ENCODE results near the gene ZBTB46. TPM values are rescaled to one million over a fixed set of nuclear protein-coding genes. Genes with fewer than 3 reads are reported as not detected.

Gene ZBTB46
- total and polyA plus RNA-seq, 7 donors: 0.23 to 5.3 (median 3.6) TPM

DNA sequence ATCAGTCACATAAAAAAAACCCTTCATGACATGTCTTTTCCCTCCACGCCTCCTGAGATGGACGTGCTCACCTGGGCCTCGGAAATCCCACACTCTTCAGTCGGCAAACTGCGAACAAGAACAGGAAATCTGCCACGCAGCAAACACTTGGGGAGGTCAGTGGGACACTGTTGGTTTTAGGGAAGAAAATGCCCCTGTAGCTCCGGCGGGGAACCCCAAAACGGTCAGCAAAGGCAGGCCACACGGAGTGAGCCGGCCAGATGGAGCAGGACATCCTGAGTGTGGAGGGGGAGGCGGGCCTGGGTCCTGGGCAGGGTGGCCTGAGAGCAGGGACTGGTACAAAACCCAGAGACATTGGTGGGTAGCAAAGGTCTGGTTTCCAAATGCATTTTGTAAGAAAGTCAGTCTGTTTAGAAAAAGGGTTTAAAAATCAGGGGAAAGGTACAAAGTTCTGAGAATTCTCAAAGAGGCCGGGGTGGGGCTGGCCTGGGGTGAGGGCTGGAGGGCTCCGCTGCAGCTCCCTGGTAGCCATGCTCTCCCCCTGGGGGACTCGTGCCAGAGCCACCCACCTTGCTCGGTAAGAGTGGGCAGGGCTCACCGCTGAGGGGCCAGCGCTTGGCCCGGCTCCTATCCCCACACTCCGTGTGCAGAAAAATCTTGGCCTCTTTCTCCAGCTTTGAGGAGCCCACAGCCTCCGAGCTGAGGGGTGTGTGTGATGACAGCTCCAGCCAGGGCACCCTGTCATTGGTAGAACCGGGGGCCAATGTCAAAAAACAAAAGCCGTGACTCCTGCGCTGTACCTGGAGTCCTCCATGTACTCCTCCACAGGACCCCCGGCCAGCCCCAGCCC, 86.3 kb downstream of the ZBTB46 start:
- Histone ChIP-seq H3K36me3 (peaks cover 11 to 20% (median 15%) of the 10 kb centered on the region in 4 donors), H3K4me1 (peaks cover 0 to 19% (median 17%) of the 10 kb centered on the region in 4 donors), H3K27me3 (no peaks in the 10 kb centered on the region), H3K27ac (no peak overlapping the region), H3K4me3 (no peak overlapping the region), H3K9me3 (no peaks in the 10 kb centered on the region)
- no peak for DNase-seq
- intact Hi-C loops (cut with DNase I): loop anchor here (5.0 kb wide), 1 partner anchor 527 kb away; the partner anchor contains the start of gene YTHDF1
- TF ChIP-seq EP300 (IDR thresholded peaks at IDR 0.05) (no peak), POLR2A (IDR thresholded peaks at IDR 0.05) (no peak), POLR2AphosphoS5 (IDR thresholded peaks at IDR 0.05) (peak in 1 of 4 donors; percentile 15)
- TF ChIP-seq, protein P1, sequence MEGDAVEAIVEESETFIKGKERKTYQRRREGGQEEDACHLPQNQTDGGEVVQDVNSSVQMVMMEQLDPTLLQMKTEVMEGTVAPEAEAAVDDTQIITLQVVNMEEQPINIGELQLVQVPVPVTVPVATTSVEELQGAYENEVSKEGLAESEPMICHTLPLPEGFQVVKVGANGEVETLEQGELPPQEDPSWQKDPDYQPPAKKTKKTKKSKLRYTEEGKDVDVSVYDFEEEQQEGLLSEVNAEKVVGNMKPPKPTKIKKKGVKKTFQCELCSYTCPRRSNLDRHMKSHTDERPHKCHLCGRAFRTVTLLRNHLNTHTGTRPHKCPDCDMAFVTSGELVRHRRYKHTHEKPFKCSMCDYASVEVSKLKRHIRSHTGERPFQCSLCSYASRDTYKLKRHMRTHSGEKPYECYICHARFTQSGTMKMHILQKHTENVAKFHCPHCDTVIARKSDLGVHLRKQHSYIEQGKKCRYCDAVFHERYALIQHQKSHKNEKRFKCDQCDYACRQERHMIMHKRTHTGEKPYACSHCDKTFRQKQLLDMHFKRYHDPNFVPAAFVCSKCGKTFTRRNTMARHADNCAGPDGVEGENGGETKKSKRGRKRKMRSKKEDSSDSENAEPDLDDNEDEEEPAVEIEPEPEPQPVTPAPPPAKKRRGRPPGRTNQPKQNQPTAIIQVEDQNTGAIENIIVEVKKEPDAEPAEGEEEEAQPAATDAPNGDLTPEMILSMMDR (IDR thresholded peaks at IDR 0.05): no peak
- WGBS, 2 donors: 71 to 84% methylated on average over 25 of the region's 25 CpGs

DNA sequence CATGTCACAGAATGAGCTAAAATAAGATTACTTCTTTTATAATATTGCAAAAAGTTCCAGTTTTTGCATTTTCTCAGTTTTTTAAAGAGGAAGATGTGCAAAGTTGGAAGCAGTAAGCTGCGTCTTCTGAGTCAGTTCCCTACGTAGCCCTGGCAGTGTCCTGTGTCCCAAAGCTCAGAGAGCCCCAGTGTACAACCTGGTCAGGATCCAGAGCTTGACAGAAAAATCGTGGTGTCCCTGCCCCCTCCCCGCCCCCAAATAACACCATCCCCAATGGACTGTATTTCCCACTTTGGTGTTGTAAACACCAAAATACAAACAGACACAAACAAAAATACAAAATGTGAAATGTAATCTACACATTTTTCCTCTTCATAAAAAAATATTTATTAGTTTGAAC, 86.9 kb downstream of the ZBTB46 start:
- Histone ChIP-seq H3K27me3 (no peaks in the 10 kb centered on the region), H3K27ac (no peak overlapping the region), H3K36me3 (peaks cover 11 to 20% (median 15%) of the 10 kb centered on the region in 4 donors), H3K9me3 (no peaks in the 10 kb centered on the region), H3K4me3 (no peak overlapping the region), H3K4me1 (peaks cover 0 to 21% (median 17%) of the 10 kb centered on the region in 4 donors)
- no peak for DNase-seq
- TF ChIP-seq EP300 (IDR thresholded peaks at IDR 0.05) (no peak), POLR2A (IDR thresholded peaks at IDR 0.05) (no peak), POLR2AphosphoS5 (IDR thresholded peaks at IDR 0.05) (no peak)
- TF ChIP-seq, protein P1 (IDR thresholded peaks at IDR 0.05): no peak
- intact Hi-C loops (cut with DNase I): loop anchor here (5.0 kb wide), 1 partner anchor 527 kb away; the partner anchor contains the start of gene YTHDF1
- 69 to 76% methylated on average over 4 of the region's 4 CpGs for WGBS, 2 donors

DNA sequence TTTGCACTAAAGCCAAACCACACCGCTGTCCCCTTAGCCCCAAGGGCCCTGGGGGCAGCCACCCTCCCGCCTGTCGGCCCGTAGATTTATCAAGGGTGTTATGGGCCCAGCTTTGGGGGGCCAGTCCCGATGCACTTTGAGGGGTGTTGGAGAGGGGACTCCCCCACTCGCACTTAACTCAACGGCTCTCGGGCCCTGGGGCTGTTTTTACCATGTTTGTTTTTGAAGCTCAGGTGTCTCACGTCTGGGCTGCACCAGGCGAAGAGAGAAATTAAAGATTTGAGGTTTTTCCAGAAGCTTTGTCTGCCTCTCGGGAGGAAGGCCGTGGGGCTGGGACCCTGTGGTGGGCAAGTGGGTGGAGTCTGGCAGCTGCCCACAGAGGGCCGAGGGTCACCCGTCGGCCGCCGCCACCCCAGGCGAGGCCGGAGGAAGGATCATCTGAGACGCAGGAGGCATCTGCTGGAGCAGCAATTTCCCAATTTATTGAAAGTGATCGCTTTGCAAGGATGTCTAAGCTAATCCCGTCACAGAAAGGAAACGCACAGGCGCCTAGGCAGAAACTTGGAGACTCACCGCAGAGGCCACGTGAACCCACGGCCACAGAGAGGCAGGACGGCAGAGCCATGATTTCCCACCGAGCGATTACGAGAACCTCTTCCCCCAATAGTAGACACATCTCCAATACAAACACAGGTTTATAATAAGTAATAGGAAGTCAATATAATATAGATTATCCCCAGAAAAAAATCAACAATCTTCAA, 87.7 kb downstream of the ZBTB46 start:
- intact Hi-C loops (cut with DNase I): loop anchor here (5.0 kb wide), 1 partner anchor 526 kb away; the partner anchor contains the start of gene YTHDF1
- peaks cover 0 to 28% (median 25%) of the 10 kb centered on the region in 4 donors for H3K4me1 ChIP-seq
- 89 to 90% methylated on average over 31 of the region's 31 CpGs for WGBS, 2 donors
- no peaks in the 10 kb centered on the region for H3K9me3 ChIP-seq
- DNase-seq: peak; percentile 66
- no peak overlapping the region for H3K27ac ChIP-seq
- no peak overlapping the region for H3K4me3 ChIP-seq
- no peaks in the 10 kb centered on the region for H3K27me3 ChIP-seq
- peaks cover 11 to 20% (median 15%) of the 10 kb centered on the region in 4 donors for H3K36me3 ChIP-seq
- TF ChIP-seq, protein P1 (IDR thresholded peaks at IDR 0.05): no peak
- TF ChIP-seq EP300 (IDR thresholded peaks at IDR 0.05) (no peak), POLR2A (IDR thresholded peaks at IDR 0.05) (no peak), POLR2AphosphoS5 (IDR thresholded peaks at IDR 0.05) (no peak)

DNA sequence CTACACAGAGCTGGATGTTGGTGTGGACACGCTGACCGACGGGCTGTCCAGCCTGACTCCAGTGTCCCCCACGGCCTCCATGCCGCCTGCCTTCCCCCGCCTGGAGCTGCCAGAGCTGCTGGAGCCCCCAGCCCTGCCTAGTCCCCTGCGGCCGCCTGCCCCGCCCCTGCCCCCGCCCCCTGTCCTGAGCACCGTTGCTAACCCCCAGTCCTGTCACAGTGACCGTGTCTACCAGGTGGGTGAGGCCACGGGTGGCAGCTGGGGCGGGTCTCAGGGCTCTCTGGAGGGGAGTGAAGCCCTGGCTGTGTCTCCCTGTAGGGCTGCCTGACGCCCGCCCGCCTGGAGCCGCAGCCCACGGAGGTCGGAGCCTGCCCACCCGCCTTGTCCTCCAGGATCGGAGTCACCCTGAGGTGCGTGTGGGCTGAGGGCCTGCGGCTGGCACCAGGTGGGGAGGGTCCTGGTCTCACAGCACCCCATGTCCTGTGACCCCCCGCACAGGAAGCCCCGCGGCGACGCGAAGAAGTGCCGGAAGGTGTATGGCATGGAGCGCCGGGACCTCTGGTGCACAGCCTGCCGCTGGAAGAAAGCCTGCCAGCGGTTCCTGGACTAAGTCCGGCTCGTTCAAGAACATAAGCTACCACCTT, 88.6 kb downstream of the ZBTB46 start:
- peak overlapping the region; percentile 27 to 96 (median 93) for H3K27ac ChIP-seq
- H3K4me3 ChIP-seq: no peak overlapping the region
- H3K4me1 ChIP-seq: peaks cover 0 to 37% (median 34%) of the 10 kb centered on the region in 4 donors
- intact Hi-C loops (cut with DNase I): loop anchor here (5.0 kb wide), 1 partner anchor 525 kb away; the partner anchor contains the start of gene YTHDF1
- H3K36me3 ChIP-seq: peaks cover 11 to 20% (median 15%) of the 10 kb centered on the region in 4 donors
- peaks cover 0 to 8% (median 0%) of the 10 kb centered on the region in 3 donors for H3K27me3 ChIP-seq
- TF ChIP-seq EP300 (IDR thresholded peaks at IDR 0.05): no peak
- TF ChIP-seq, protein P1 (IDR thresholded peaks at IDR 0.05): no peak
- TF ChIP-seq POLR2AphosphoS5 (IDR thresholded peaks at IDR 0.05): no peak
- no peak for TF ChIP-seq POLR2A (IDR thresholded peaks at IDR 0.05)
- H3K9me3 ChIP-seq: no peaks in the 10 kb centered on the region
- no peak for DNase-seq
- WGBS, 2 donors: 90 to 92% methylated on average over 37 of the region's 37 CpGs

Measured in sigmoid colon (tissue), 7 donors.